ENCODE data around the gene MACO1.

Gene MACO1

GRCh38 chr1:25513666-25514065, 83.0 kb downstream of the MACO1 start:
- Histone ChIP-seq H3K36me3 (replicated peaks; ENCODE audit: insufficient read depth, low read length) (no peaks in the 10 kb centered on the region), H3K9ac (ENCODE audit: low read length) (no peak overlapping the region), H4K20me1 (ENCODE audit: insufficient read depth, low read length) (no peaks in the 10 kb centered on the region), H3K4me3 (ENCODE audit: low read length) (no peak overlapping the region), H3K4me1 (ENCODE audit: low read length) (no peaks in the 10 kb centered on the region), H3K27ac (ENCODE audit: low read length) (no peak overlapping the region), H3K9me3 (replicated peaks; ENCODE audit: insufficient read depth, low read length) (no peaks in the 10 kb centered on the region), H2AFZ (ENCODE audit: low read length) (no peak overlapping the region), H3K27me3 (replicated peaks; ENCODE audit: insufficient read depth, low read length) (no peaks in the 10 kb centered on the region), H3K4me2 (ENCODE audit: low read depth, low read length) (no peak overlapping the region), H3K79me2 (ENCODE audit: low read length) (no peaks in the 10 kb centered on the region), H3K9me2 (replicated peaks; ENCODE audit: insufficient read depth, low read length) (no peaks in the 10 kb centered on the region), H3F3A (ENCODE audit: insufficient read depth, low read length) (no peaks in the 10 kb centered on the region)
- DNase-seq = no peak
- TF ChIP-seq CTCF (IDR thresholded peaks at IDR 0.05; ENCODE audit: low read length) = no peak
- TF ChIP-seq EZH2phosphoT487 (IDR thresholded peaks at IDR 0.05; ENCODE audit: low read length) = no peak
- TF ChIP-seq EZH2 (optimal IDR thresholded peaks at IDR 0.05; ENCODE audit: low read depth, low read length) = no peak

- Histone ChIP-seq H2AFZ (ENCODE audit: low read length) (no peak overlapping the region), H3K36me3 (replicated peaks; ENCODE audit: insufficient read depth, low read length) (no peaks in the 10 kb centered on the region), H3K4me1 (ENCODE audit: low read length) (no peaks in the 10 kb centered on the region), H3K9me3 (replicated peaks; ENCODE audit: insufficient read depth, low read length) (no peaks in the 10 kb centered on the region), H4K20me1 (ENCODE audit: insufficient read depth, low read length) (no peaks in the 10 kb centered on the region), H3F3A (ENCODE audit: insufficient read depth, low read length) (no peaks in the 10 kb centered on the region), H3K9me2 (replicated peaks; ENCODE audit: insufficient read depth, low read length) (no peaks in the 10 kb centered on the region), H3K27ac (ENCODE audit: low read length) (no peak overlapping the region), H3K4me2 (ENCODE audit: low read depth, low read length) (no peak overlapping the region), H3K79me2 (ENCODE audit: low read length) (no peaks in the 10 kb centered on the region), H3K9ac (ENCODE audit: low read length) (no peak overlapping the region), H3K27me3 (replicated peaks; ENCODE audit: insufficient read depth, low read length) (no peaks in the 10 kb centered on the region), H3K4me3 (ENCODE audit: low read length) (no peak overlapping the region)
- DNase-seq = no peak
- no peak for TF ChIP-seq EZH2 (optimal IDR thresholded peaks at IDR 0.05; ENCODE audit: low read depth, low read length)
- TF ChIP-seq EZH2phosphoT487 (IDR thresholded peaks at IDR 0.05; ENCODE audit: low read length) = no peak
Observed at GRCh38 chr1:25515033-25515432, 84.3 kb downstream of the MACO1 start.

GRCh38 chr1:25516686-25517085, 86.0 kb downstream of the MACO1 start:
- Histone ChIP-seq H3K79me2 (ENCODE audit: low read length) (no peaks in the 10 kb centered on the region), H3K4me2 (ENCODE audit: low read depth, low read length) (no peak overlapping the region), H3K9me2 (replicated peaks; ENCODE audit: insufficient read depth, low read length) (no peaks in the 10 kb centered on the region), H3K4me1 (ENCODE audit: low read length) (peaks cover 3% of the 10 kb centered on the region; the same call in 1 of the 2 replicates), H3K27ac (ENCODE audit: low read length) (no peak overlapping the region), H3K27me3 (replicated peaks; ENCODE audit: insufficient read depth, low read length) (no peaks in the 10 kb centered on the region), H3F3A (ENCODE audit: insufficient read depth, low read length) (no peaks in the 10 kb centered on the region), H4K20me1 (ENCODE audit: insufficient read depth, low read length) (no peaks in the 10 kb centered on the region), H3K9ac (ENCODE audit: low read length) (no peak overlapping the region), H3K36me3 (replicated peaks; ENCODE audit: insufficient read depth, low read length) (no peaks in the 10 kb centered on the region), H3K4me3 (ENCODE audit: low read length) (no peak overlapping the region), H3K9me3 (replicated peaks; ENCODE audit: insufficient read depth, low read length) (no peaks in the 10 kb centered on the region), H2AFZ (ENCODE audit: low read length) (no peak overlapping the region)
- TF ChIP-seq EZH2phosphoT487 (IDR thresholded peaks at IDR 0.05; ENCODE audit: low read length) (no peak), CTCF (IDR thresholded peaks at IDR 0.05; ENCODE audit: low read length) (no peak), EZH2 (optimal IDR thresholded peaks at IDR 0.05; ENCODE audit: low read depth, low read length) (no peak)
- DNase-seq = no peak

GRCh38 chr1:25517476-25518394, 87.0 kb downstream of the MACO1 start:
- H3K27me3 ChIP-seq (replicated peaks; ENCODE audit: insufficient read depth, low read length) = no peaks in the 10 kb centered on the region
- DNase-seq = no peak
- no peak overlapping the region for H3K4me2 ChIP-seq (ENCODE audit: low read depth, low read length)
- no peaks in the 10 kb centered on the region for H3K9me3 ChIP-seq (replicated peaks; ENCODE audit: insufficient read depth, low read length)
- no peak overlapping the region for H2AFZ ChIP-seq (ENCODE audit: low read length)
- no peaks in the 10 kb centered on the region for H3K36me3 ChIP-seq (replicated peaks; ENCODE audit: insufficient read depth, low read length)
- no peak for TF ChIP-seq EZH2 (optimal IDR thresholded peaks at IDR 0.05; ENCODE audit: low read depth, low read length)
- TF ChIP-seq CTCF (IDR thresholded peaks at IDR 0.05; ENCODE audit: low read length) = no peak
- no peak for TF ChIP-seq EZH2phosphoT487 (IDR thresholded peaks at IDR 0.05; ENCODE audit: low read length)
- no peaks in the 10 kb centered on the region for H3K79me2 ChIP-seq (ENCODE audit: low read length)
- no peak overlapping the region for H3K4me3 ChIP-seq (ENCODE audit: low read length)
- no peaks in the 10 kb centered on the region for H3K9me2 ChIP-seq (replicated peaks; ENCODE audit: insufficient read depth, low read length)
- no peak overlapping the region for H3K9ac ChIP-seq (ENCODE audit: low read length)
- H3K27ac ChIP-seq (ENCODE audit: low read length) = no peak overlapping the region
- H4K20me1 ChIP-seq (ENCODE audit: insufficient read depth, low read length) = no peaks in the 10 kb centered on the region
- no peaks in the 10 kb centered on the region for H3F3A ChIP-seq (ENCODE audit: insufficient read depth, low read length)
- peaks cover 3% of the 10 kb centered on the region; the same call in 1 of the 2 replicates for H3K4me1 ChIP-seq (ENCODE audit: low read length)

Data from MM.1S (cell line).